GM23248 (cell line): ENCODE measurements around the gene MNT. TPM values are rescaled to one million over a fixed set of nuclear protein-coding genes. Genes with fewer than 3 reads are reported as not detected.

Source experiments
- DNase-seq: peaks from one replicate; pipeline ENCODE4 v3.0.0-alpha.2; 2015
- H2AFZ ChIP-seq: fragments of 200-600 bp; sonication (generic); 2 replicates; pipeline ENCODE4 v1.6.1; 2016; ENCODE audit warnings: antibody characterized with exemption
- H3F3A ChIP-seq: fragments of 200-600 bp; sonication (generic); 2 replicates; pipeline ENCODE4 v1.6.1; 2016; ENCODE audit warnings: mild to moderate bottlenecking, antibody characterized with exemption, mixed run types; ENCODE audit not compliant: insufficient read depth
- H3K27ac ChIP-seq: fragments of 200-600 bp; sonication (generic); 2 replicates; pipeline ENCODE4 v1.5.1; 2016; ENCODE audit warnings: mild to moderate bottlenecking
- H3K27me3 ChIP-seq: fragments of 200-600 bp; sonication (generic); replicated peaks from 2 replicates; pipeline ENCODE4 v1.6.1; 2016; ENCODE audit warnings: mild to moderate bottlenecking; ENCODE audit not compliant: insufficient read depth
- H3K36me3 ChIP-seq: fragments of 200-600 bp; sonication (generic); 2 replicates; pipeline ENCODE4 v1.6.1; 2016; ENCODE audit warnings: low read depth, mild to moderate bottlenecking
- H3K4me1 ChIP-seq: fragments of 200-600 bp; sonication (generic); 2 replicates; pipeline ENCODE4 v1.6.1; 2016; ENCODE audit warnings: mild to moderate bottlenecking; ENCODE audit not compliant: insufficient read depth
- H3K4me2 ChIP-seq: fragments of 200-600 bp; sonication (generic); one replicate; pipeline ENCODE4 v1.6.1; 2016; ENCODE audit warnings: mild to moderate bottlenecking; ENCODE audit not compliant: unreplicated experiment
- H3K4me3 ChIP-seq: fragments of 200-600 bp; sonication (generic); 2 replicates; pipeline ENCODE4 v1.5.1; 2016; ENCODE audit warnings: mild to moderate bottlenecking
- H3K79me2 ChIP-seq: fragments of 200-600 bp; sonication (generic); 2 replicates; pipeline ENCODE4 v1.6.1; 2016; ENCODE audit warnings: mild to moderate bottlenecking; ENCODE audit not compliant: insufficient read depth
- H3K9ac ChIP-seq: fragments of 200-600 bp; sonication (generic); 2 replicates; pipeline ENCODE4 v1.6.1; 2016; ENCODE audit warnings: mild to moderate bottlenecking
- H3K9me2 ChIP-seq: fragments of 200-600 bp; sonication (generic); 2 replicates; pipeline ENCODE4 v1.6.1; 2016; ENCODE audit warnings: mixed run types, mild to moderate bottlenecking, moderate library complexity; ENCODE audit not compliant: insufficient read depth
- H3K9me3 ChIP-seq: fragments of 200-600 bp; sonication (generic); one replicate; pipeline ENCODE4 v1.6.1; 2017; ENCODE audit warnings: low read depth
- H4K20me1 ChIP-seq: fragments of 200-600 bp; sonication (generic); 2 replicates; pipeline ENCODE4 v1.6.0; 2016; ENCODE audit not compliant: insufficient read depth
- EZH2 ChIP-seq: fragments of 200-600 bp; sonication (generic); IDR thresholded peaks from 2 replicates; pipeline ENCODE4 v1.6.1; 2018; ENCODE audit warnings: antibody characterized with exemption, mild to moderate bottlenecking; ENCODE audit not compliant: insufficient read depth, poor library complexity, severe bottlenecking
- EZH2phosphoT487 ChIP-seq: fragments of 200-600 bp; sonication (generic); IDR thresholded peaks from 2 replicates; pipeline ENCODE4 v1.6.1; 2018; ENCODE audit warnings: antibody characterized with exemption, moderate library complexity, mild to moderate bottlenecking, low read depth; ENCODE audit not compliant: insufficient read depth
- WGBS, 2 experiments: methylation state at CpG; one replicate each; pipeline ENCODE4 v1.1.6; 2015 to 2017; ENCODE audit warnings: low lambda C conversion rate in 2 of 2, low coverage in 1 of 2; ENCODE audit errors: missing lambda C conversion rate in 2 of 2; 5-methylcytosine and 5-hydroxymethylcytosine counted together
- in situ Hi-C: fragments of 300-500 bp; cut with MboI; formaldehyde crosslinking; loops from 2 replicates; pipeline ENCODE4 v1.15.0; 2020
- polyA plus RNA-seq: library from polyadenylated mRNA; unstranded; fragments of >200 nt; fragmentation: Nextera tagmentation; extraction: Ambion mirVana; gene quantifications from 2 replicates; pipeline ENCODE4 v1.2.1, GENCODE V29; 2016
- total RNA-seq: library from RNA; depleted of rRNA; stranded (reverse); fragments of >200 nt; shearing (Covaris generic); gene quantifications from 2 replicates; pipeline ENCODE4 v1.2.3, GENCODE V29; 2014

MNT gene
- total and polyA plus RNA-seq, 2 experiments from 2014 or later: 6.2 TPM

DNA sequence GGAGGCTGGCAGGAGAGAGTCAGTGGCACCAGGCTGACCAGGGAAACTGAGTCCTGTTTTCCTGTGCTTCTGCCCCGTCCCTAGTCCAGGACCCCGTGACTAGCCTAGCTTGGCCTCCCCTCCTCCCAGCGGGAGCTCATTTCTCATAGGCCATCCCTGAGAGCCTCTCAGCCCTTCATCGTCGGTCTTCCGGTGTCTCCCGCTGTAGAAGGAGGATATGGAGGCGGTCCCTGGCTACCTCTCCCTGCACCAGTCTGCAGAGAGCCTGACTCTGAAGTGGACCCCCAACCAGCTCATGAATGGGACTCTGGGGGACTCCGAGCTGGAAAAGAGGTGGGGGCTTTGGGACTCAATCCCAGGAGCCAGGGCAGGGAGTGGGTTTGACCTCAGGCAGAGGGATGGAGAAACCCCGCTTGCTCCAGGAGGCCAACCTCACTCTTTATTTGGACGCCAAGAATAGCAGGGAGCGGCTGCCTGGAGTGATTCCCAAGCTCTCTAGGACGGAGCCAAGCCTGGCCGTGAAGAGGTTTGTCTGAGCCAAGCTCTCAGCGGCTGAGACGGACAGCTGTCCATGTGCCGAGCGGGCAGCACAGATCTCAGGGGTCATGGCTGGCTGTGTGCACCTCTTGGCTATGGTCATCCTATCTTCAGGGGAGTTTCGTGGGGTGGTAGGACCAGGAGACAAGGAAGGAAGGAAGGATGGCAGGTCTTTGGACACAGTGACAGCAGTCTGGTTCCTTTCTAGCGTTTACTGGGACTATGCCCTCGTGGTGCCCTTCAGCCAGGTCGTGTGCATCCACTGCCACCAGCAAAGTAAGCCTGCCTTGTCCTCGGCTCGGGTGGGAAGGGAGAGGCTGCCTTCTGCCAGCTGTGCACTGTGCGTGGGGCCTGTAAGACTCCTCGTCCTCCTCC is 36.8 kb downstream of the MNT start:
- Histone ChIP-seq H3K9me3 (no peaks in the 10 kb centered on the region), H3K36me3 (no peaks in the 10 kb centered on the region), H3K4me3 (no peak overlapping the region), H3K79me2 (no peaks in the 10 kb centered on the region), H3K4me2 (no peak overlapping the region), H2AFZ (no peak overlapping the region), H3K4me1 (peaks cover 4% of the 10 kb centered on the region), H4K20me1 (no peaks in the 10 kb centered on the region), H3K9me2 (no peaks in the 10 kb centered on the region), H3K9ac (no peak overlapping the region), H3K27me3 (no peaks in the 10 kb centered on the region), H3K27ac (no peak overlapping the region), H3F3A (peaks cover 2% of the 10 kb centered on the region)
- in situ Hi-C loops: no loop called here
- TF ChIP-seq EZH2phosphoT487 (no peak), EZH2 (no peak)
- 66 to 70% methylated on average over 26 of the region's 26 CpGs for WGBS, 2 experiments
- DNase-seq: no peak

- H3K9ac ChIP-seq: no peak overlapping the region
- TF ChIP-seq EZH2: no peak
- no peak for TF ChIP-seq EZH2phosphoT487
- no peak overlapping the region for H3K4me2 ChIP-seq
- H2AFZ ChIP-seq: no peak overlapping the region
- no peaks in the 10 kb centered on the region for H3K9me2 ChIP-seq
- no peak overlapping the region for H3K27ac ChIP-seq
- H4K20me1 ChIP-seq: no peaks in the 10 kb centered on the region
- DNase-seq: no peak
- H3K27me3 ChIP-seq: no peaks in the 10 kb centered on the region
- peaks cover 7% of the 10 kb centered on the region for H3K4me1 ChIP-seq
- 96 to 99% methylated on average over 17 to 21 of the region's 21 CpGs for WGBS, 2 experiments
- in situ Hi-C loops: no loop called here
- H3F3A ChIP-seq: peaks cover 10% of the 10 kb centered on the region
- H3K9me3 ChIP-seq: no peaks in the 10 kb centered on the region
- no peaks in the 10 kb centered on the region for H3K36me3 ChIP-seq
- no peaks in the 10 kb centered on the region for H3K79me2 ChIP-seq
- H3K4me3 ChIP-seq: no peak overlapping the region
Measured at GRCh38 chr17:2363318-2363717, 37.5 kb downstream of the MNT start.

- no peak overlapping the region for H3K4me3 ChIP-seq
- H3K27ac ChIP-seq: no peak overlapping the region
- no peaks in the 10 kb centered on the region for H3K9me3 ChIP-seq
- H4K20me1 ChIP-seq: no peaks in the 10 kb centered on the region
- no peak for DNase-seq
- no peak overlapping the region for H3K4me2 ChIP-seq
- peaks cover 13% of the 10 kb centered on the region for H3F3A ChIP-seq
- H3K9ac ChIP-seq: no peak overlapping the region
- peaks cover 7% of the 10 kb centered on the region for H3K4me1 ChIP-seq
- H3K27me3 ChIP-seq: no peaks in the 10 kb centered on the region
- no peaks in the 10 kb centered on the region for H3K9me2 ChIP-seq
- no peaks in the 10 kb centered on the region for H3K79me2 ChIP-seq
- H3K36me3 ChIP-seq: no peaks in the 10 kb centered on the region
- WGBS, 2 experiments: 98 to 99% methylated on average over 12 to 14 of the region's 14 CpGs
- no peak overlapping the region for H2AFZ ChIP-seq
- in situ Hi-C loops: no loop called here
- TF ChIP-seq EZH2phosphoT487: no peak
- no peak for TF ChIP-seq EZH2
Measured at GRCh38 chr17:2362881-2363280, 38.0 kb downstream of the MNT start.

DNA sequence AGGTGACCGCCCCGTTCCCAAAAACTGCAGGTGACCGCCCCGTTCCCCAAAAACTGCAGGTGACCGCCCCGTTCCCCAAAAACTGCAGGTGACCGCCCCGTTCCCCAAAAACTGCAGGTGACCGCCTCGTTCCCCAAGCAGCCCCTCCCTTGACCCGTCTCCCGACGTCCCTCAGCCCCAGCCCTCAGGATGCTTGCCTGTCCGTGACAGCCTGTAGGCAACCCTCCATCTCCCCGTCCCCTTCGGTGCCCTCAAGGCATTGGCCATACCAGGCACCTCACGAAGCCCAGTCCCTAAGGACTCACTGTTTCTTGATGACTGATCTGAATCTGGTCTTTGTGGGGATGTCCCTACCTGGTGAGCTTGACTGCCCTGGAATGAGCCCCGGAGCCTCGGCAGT is 38.4 kb downstream of the MNT start:
- Histone ChIP-seq H3K27ac (no peak overlapping the region), H3K79me2 (no peaks in the 10 kb centered on the region), H3K9me2 (no peaks in the 10 kb centered on the region), H3K4me3 (no peak overlapping the region), H3K27me3 (no peaks in the 10 kb centered on the region), H3K36me3 (no peaks in the 10 kb centered on the region), H3K4me1 (peaks cover 7% of the 10 kb centered on the region), H4K20me1 (no peaks in the 10 kb centered on the region), H3F3A (peaks cover 13% of the 10 kb centered on the region), H2AFZ (no peak overlapping the region), H3K4me2 (no peak overlapping the region), H3K9me3 (no peaks in the 10 kb centered on the region), H3K9ac (no peak overlapping the region)
- WGBS, 2 experiments: 96 to 99% methylated on average over 9 to 19 of the region's 19 CpGs
- in situ Hi-C loops: no loop called here
- no peak for TF ChIP-seq EZH2
- TF ChIP-seq EZH2phosphoT487: no peak
- DNase-seq: no peak
